NCI-H748 (cell line): Measurements from ENCODE around the gene RGPD3.

Experiments used
- DNase-seq: peaks from one replicate; lab custom pipeline; 2025; ENCODE audit not compliant: unreplicated experiment; lab: John Stamatoyannopoulos, UW

RGPD3 gene

GRCh38 chr2:106343274-106343673 is 124.9 kb downstream of the RGPD3 start:
- no peak for DNase-seq

- no peak for DNase-seq
These were observed 125.4 kb downstream of the RGPD3 start for GRCh38 chr2:106342831-106343251.

DNA sequence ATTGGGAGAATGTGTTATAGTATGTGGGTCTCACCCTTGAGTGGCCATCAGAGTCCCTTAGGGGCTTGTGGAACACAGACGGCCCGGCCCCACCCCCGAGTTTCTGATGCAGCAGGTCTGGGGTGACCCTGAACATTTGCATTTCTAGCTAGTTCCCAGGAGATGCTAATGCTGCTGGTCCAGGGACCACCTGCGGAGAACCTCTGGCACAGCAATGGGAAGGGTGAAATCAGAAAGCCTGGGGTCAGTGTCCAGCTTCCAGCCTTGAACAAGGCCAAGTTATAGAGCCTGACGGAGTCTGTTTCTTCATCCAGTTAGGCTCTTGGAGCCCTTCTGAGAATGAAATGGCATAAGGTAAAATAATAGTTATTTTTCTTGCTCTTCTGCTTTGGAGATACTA is 126.5 kb downstream of the RGPD3 start:
- DNase-seq: no peak
